GM23338 (cell line): ENCODE data around the gene NOVA1. TPM values are rescaled to one million over a fixed set of nuclear protein-coding genes. Genes with fewer than 3 reads are reported as not detected.

ENCODE experiments used
- ATAC-seq: fragments of 200-7000 bp; cut with Tn5 transposase; 3 replicates; pipeline ENCODE4 v1.9.1; 2020
- DNase-seq: peaks from one replicate; pipeline ENCODE4 v3.0.0-alpha.2; 2015; ENCODE audit warnings: low spot score
- H2AFZ ChIP-seq: fragments of 200-600 bp; sonication (generic); 2 replicates; pipeline ENCODE4 v1.8.0; 2016; ENCODE audit warnings: antibody characterized with exemption, mild to moderate bottlenecking, moderate library complexity
- H3F3A ChIP-seq: fragments of 200-600 bp; sonication (generic); replicated peaks from 2 replicates; pipeline ENCODE4 v1.8.0; 2017; ENCODE audit warnings: antibody characterized with exemption, mixed run types, low read depth
- H3K27ac ChIP-seq: fragments of 200-600 bp; sonication (generic); 2 replicates; pipeline ENCODE4 v1.6.1; 2016; ENCODE audit warnings: low read depth
- H3K27me3 ChIP-seq: fragments of 200-600 bp; sonication (generic); 2 replicates; pipeline ENCODE4 v1.8.0; 2016; ENCODE audit warnings: mild to moderate bottlenecking, mixed run types, moderate library complexity; ENCODE audit not compliant: insufficient read depth
- H3K36me3 ChIP-seq: fragments of 200-600 bp; sonication (generic); 2 replicates; pipeline ENCODE4 v1.8.0; 2016; ENCODE audit warnings: mild to moderate bottlenecking; ENCODE audit not compliant: insufficient read depth
- H3K4me1 ChIP-seq: fragments of 200-600 bp; sonication (generic); 2 replicates; pipeline ENCODE4 v1.8.0; 2016; ENCODE audit warnings: mild to moderate bottlenecking, moderate library complexity; ENCODE audit not compliant: insufficient read depth
- H3K4me2 ChIP-seq: fragments of 200-600 bp; sonication (generic); 2 replicates; pipeline ENCODE4 v1.7.1; 2017; ENCODE audit warnings: mixed run types
- H3K4me3 ChIP-seq: fragments of 200-600 bp; sonication (generic); 2 replicates; pipeline ENCODE4 v1.6.1; 2016; ENCODE audit warnings: mixed run types
- H3K79me2 ChIP-seq: fragments of 200-600 bp; sonication (generic); replicated peaks from 2 replicates; pipeline ENCODE4 v1.8.0; 2017; ENCODE audit warnings: mild to moderate bottlenecking; ENCODE audit not compliant: insufficient read depth
- H3K9me2 ChIP-seq: fragments of 200-600 bp; sonication (generic); 2 replicates; pipeline ENCODE4 v1.8.0; 2017; ENCODE audit not compliant: insufficient read depth
- H4K20me1 ChIP-seq: fragments of 200-600 bp; sonication (generic); replicated peaks from 2 replicates; pipeline ENCODE4 v1.8.0; 2017; ENCODE audit warnings: mild to moderate bottlenecking; ENCODE audit not compliant: insufficient read depth
- H3K27ac Mint-ChIP-seq: 2 replicates; pipeline ENCODE4 v1.8.0; 2020; ENCODE audit warnings: inconsistent platforms, mild to moderate bottlenecking, moderate library complexity, mixed read lengths
- H3K27me3 Mint-ChIP-seq: 3 replicates; pipeline ENCODE4 v1.8.0; 2022; ENCODE audit warnings: low read depth, mild to moderate bottlenecking, moderate library complexity, mixed read lengths, inconsistent platforms; ENCODE audit not compliant: insufficient read depth, poor library complexity
- H3K36me3 Mint-ChIP-seq: 3 replicates; pipeline ENCODE4 v1.8.0; 2021; ENCODE audit warnings: low read depth, mild to moderate bottlenecking, inconsistent platforms, moderate library complexity, mixed read lengths
- H3K4me1 Mint-ChIP-seq: 3 replicates; pipeline ENCODE4 v1.8.0; 2020; ENCODE audit warnings: mild to moderate bottlenecking, inconsistent platforms, mixed read lengths
- H3K4me3 Mint-ChIP-seq: 3 replicates; pipeline ENCODE4 v1.8.0; 2021; ENCODE audit warnings: moderate library complexity, mild to moderate bottlenecking, inconsistent platforms, mixed read lengths
- H3K9me3 Mint-ChIP-seq: 3 replicates; pipeline ENCODE4 v1.8.0; 2020; ENCODE audit warnings: moderate library complexity, mild to moderate bottlenecking, inconsistent platforms, mixed read lengths
- CREB1 ChIP-seq: fragments of 250-450 bp; sonication (Bioruptor Pico); IDR thresholded peaks from 2 replicates; pipeline ENCODE4 v1.5.0; 2020; ENCODE audit warnings: low read depth, mild to moderate bottlenecking, moderate library complexity
- CTCF ChIP-seq, 2 experiments: fragments of 200-600 bp in 1 of 2; sonication (generic) in 1 of 2; conservative IDR thresholded peaks; 2 replicates each; pipeline versions ENCODE4 v1.5.1 to v1.6.1; 2016 to 2017; ENCODE audit warnings: antibody characterized with exemption in 2 of 2, low read depth in 2 of 2, mild to moderate bottlenecking in 2 of 2, moderate library complexity in 1 of 2
- ETS1 ChIP-seq: IDR thresholded peaks from 2 replicates; pipeline ENCODE4 v1.6.1; 2016; ENCODE audit warnings: antibody characterized with exemption
- EZH2 ChIP-seq: fragments of 200-600 bp; sonication (generic); IDR thresholded peaks from one replicate; pipeline ENCODE4 v1.8.0; 2017; ENCODE audit warnings: antibody characterized with exemption, mild to moderate bottlenecking, low read depth; ENCODE audit not compliant: unreplicated experiment
- EZH2phosphoT487 ChIP-seq: fragments of 200-600 bp; sonication (generic); IDR thresholded peaks from one replicate; pipeline ENCODE4 v1.8.1; 2018; ENCODE audit warnings: antibody characterized with exemption; ENCODE audit not compliant: unreplicated experiment
- NANOG ChIP-seq: IDR thresholded peaks from 2 replicates; pipeline ENCODE4 v1.6.1; 2016; ENCODE audit warnings: antibody characterized with exemption, borderline replicate concordance
- POLR2AphosphoS5 ChIP-seq: IDR thresholded peaks from 2 replicates; pipeline ENCODE4 v1.6.1; 2016; ENCODE audit warnings: antibody characterized with exemption, low read depth
- REST ChIP-seq: IDR thresholded peaks from one replicate; pipeline ENCODE4 v1.6.1; 2018; ENCODE audit warnings: antibody characterized with exemption; ENCODE audit not compliant: unreplicated experiment
- STAT1 ChIP-seq: IDR thresholded peaks from one replicate; pipeline ENCODE4 v1.6.1; 2016; ENCODE audit warnings: antibody characterized with exemption; ENCODE audit not compliant: unreplicated experiment
- ZNF114 ChIP-seq: fragments of 250-450 bp; sonication (Bioruptor Pico); IDR thresholded peaks from 2 replicates; pipeline ENCODE4 v1.5.0; 2020; ENCODE audit warnings: mild to moderate bottlenecking, moderate library complexity
- ZNF462 ChIP-seq: fragments of 250-450 bp; sonication (Bioruptor Pico); IDR thresholded peaks from 2 replicates; pipeline ENCODE4 v1.5.0; 2020; ENCODE audit warnings: mild to moderate bottlenecking, moderate library complexity
- polyA plus RNA-seq: library from polyadenylated mRNA; unstranded; fragments of >200 nt; fragmentation: Nextera tagmentation; extraction: Ambion mirVana; gene quantifications from 2 replicates; pipeline ENCODE4 v1.2.1, GENCODE V29; 2016
- total RNA-seq: library from RNA; depleted of rRNA; stranded (reverse); fragments of >200 nt; shearing (Covaris generic); gene quantifications from 2 replicates; pipeline ENCODE4 v1.2.3, GENCODE V29; 2014

Gene NOVA1
- total and polyA plus RNA-seq, 2 experiments from 2014 or later = 8.1 to 11.6 TPM

GRCh38 chr14:26602902-26603301, 5.1 kb upstream of the NOVA1 start:
- no peak overlapping the region for H2AFZ ChIP-seq
- no peaks in the 10 kb centered on the region for H3K4me1 ChIP-seq
- H3K27me3 Mint-ChIP-seq = peaks cover 7% of the 10 kb centered on the region
- H3K79me2 ChIP-seq = no peaks in the 10 kb centered on the region
- no peaks in the 10 kb centered on the region for H3K36me3 Mint-ChIP-seq
- H3K27me3 ChIP-seq = 0 out of 2 replicates have a peak, but pooled peaks cover 9% of the 10 kb centered on the region
- ATAC-seq = no peak
- peaks cover 9% of the 10 kb centered on the region; the same call in 2 of the 3 replicates for H3K4me1 Mint-ChIP-seq
- H3F3A ChIP-seq = no peaks in the 10 kb centered on the region
- H3K27ac Mint-ChIP-seq = no peak overlapping the region
- H3K4me3 ChIP-seq = no peak overlapping the region
- DNase-seq = no peak
- H4K20me1 ChIP-seq = no peaks in the 10 kb centered on the region
- TF ChIP-seq POLR2AphosphoS5 = no peak
- no peak for TF ChIP-seq STAT1
- TF ChIP-seq ZNF114 (CRISPR knock-in tag) = no peak
- TF ChIP-seq ETS1 = no peak
- no peak for TF ChIP-seq NANOG
- no peak for TF ChIP-seq EZH2
- TF ChIP-seq REST = no peak
- TF ChIP-seq EZH2phosphoT487 = no peak
- no peak for TF ChIP-seq CTCF (conservative IDR thresholded peaks at IDR 0.05; ENCODE audit: low read depth in 2 of 2)
- no peak for TF ChIP-seq ZNF462 (CRISPR knock-in tag)
- no peak for TF ChIP-seq CREB1 (CRISPR knock-in tag)
- H3K9me3 Mint-ChIP-seq = no peaks in the 10 kb centered on the region
- H3K4me3 Mint-ChIP-seq = no peak overlapping the region
- H3K4me2 ChIP-seq = no peak overlapping the region
- no peaks in the 10 kb centered on the region for H3K9me2 ChIP-seq
- H3K27ac ChIP-seq = no peak overlapping the region
- H3K36me3 ChIP-seq = no peaks in the 10 kb centered on the region
